HL-60 (cell line): ENCODE results near the gene KRTAP2-1.

Experiments
- CTCF ChIP-seq: IDR thresholded peaks from one replicate; pipeline ENCODE4 v1.5.1; 2011; ENCODE audit warnings: low read length, control low read depth, inconsistent platforms; ENCODE audit not compliant: insufficient read depth
- POLR2AphosphoS5 ChIP-seq: IDR thresholded peaks from 2 replicates; pipeline ENCODE4 v1.6.1; 2012; ENCODE audit warnings: low read depth
- REST ChIP-seq: IDR thresholded peaks from 2 replicates; pipeline ENCODE4 v1.6.1; 2012; ENCODE audit warnings: low read depth; ENCODE audit not compliant: insufficient replicate concordance

- TF ChIP-seq REST (no peak), CTCF (no peak), POLR2AphosphoS5 (no peak)
Observed at GRCh38 chr17:41060052-41060604, 13.0 kb upstream of the KRTAP2-1 start, which contains the start of gene KRTAP2-3.
